ENCODE measurements around the gene NXPE2.

The NXPE2 gene

GRCh38 chr11:114684636-114685035 lies 6.3 kb downstream of the NXPE2 start:
- H3K9me3 ChIP-seq (ENCODE audit: control insufficient read depth, insufficient read depth, low read length), result peaks cover 9% of the 10 kb centered on the region
- no peak overlapping the region for H3K9ac ChIP-seq (ENCODE audit: low read depth, low read length)
- no peaks in the 10 kb centered on the region for H3K4me1 ChIP-seq (ENCODE audit: control insufficient read depth, insufficient read depth, low read length)
- H3K27me3 ChIP-seq (ENCODE audit: control insufficient read depth, insufficient read depth, low read length), result no peaks in the 10 kb centered on the region
- no peaks in the 10 kb centered on the region for H3K36me3 ChIP-seq (ENCODE audit: control insufficient read depth, insufficient read depth, low read length)
- H3K4me3 ChIP-seq (ENCODE audit: low read depth, low read length), result no peak overlapping the region

- no peak overlapping the region for H3K4me3 ChIP-seq (ENCODE audit: low read depth, low read length)
- H3K4me1 ChIP-seq (ENCODE audit: control insufficient read depth, insufficient read depth, low read length), result no peaks in the 10 kb centered on the region
- peaks cover 9% of the 10 kb centered on the region for H3K9me3 ChIP-seq (ENCODE audit: control insufficient read depth, insufficient read depth, low read length)
- no peaks in the 10 kb centered on the region for H3K36me3 ChIP-seq (ENCODE audit: control insufficient read depth, insufficient read depth, low read length)
- no peaks in the 10 kb centered on the region for H3K27me3 ChIP-seq (ENCODE audit: control insufficient read depth, insufficient read depth, low read length)
- H3K9ac ChIP-seq (ENCODE audit: low read depth, low read length), result no peak overlapping the region
Measured at GRCh38 chr11:114685097-114685496, 6.8 kb downstream of the NXPE2 start.

GRCh38 chr11:114705280-114706024 lies 27.1 kb downstream of the NXPE2 start:
- no peak overlapping the region for H3K9ac ChIP-seq (ENCODE audit: low read depth, low read length)
- no peaks in the 10 kb centered on the region for H3K9me3 ChIP-seq (ENCODE audit: control insufficient read depth, insufficient read depth, low read length)
- H3K4me1 ChIP-seq (ENCODE audit: control insufficient read depth, insufficient read depth, low read length), result no peaks in the 10 kb centered on the region
- H3K36me3 ChIP-seq (ENCODE audit: control insufficient read depth, insufficient read depth, low read length), result no peaks in the 10 kb centered on the region
- H3K4me3 ChIP-seq (ENCODE audit: low read depth, low read length), result no peak overlapping the region
- no peaks in the 10 kb centered on the region for H3K27me3 ChIP-seq (ENCODE audit: control insufficient read depth, insufficient read depth, low read length)

- Histone ChIP-seq H3K4me1 (ENCODE audit: control insufficient read depth, insufficient read depth, low read length) (no peaks in the 10 kb centered on the region), H3K36me3 (ENCODE audit: control insufficient read depth, insufficient read depth, low read length) (no peaks in the 10 kb centered on the region), H3K9me3 (ENCODE audit: control insufficient read depth, insufficient read depth, low read length) (no peaks in the 10 kb centered on the region), H3K9ac (ENCODE audit: low read depth, low read length) (no peak overlapping the region), H3K27me3 (ENCODE audit: control insufficient read depth, insufficient read depth, low read length) (no peaks in the 10 kb centered on the region), H3K4me3 (ENCODE audit: low read depth, low read length) (no peak overlapping the region)
Measured at GRCh38 chr11:114709960-114710359, 31.6 kb downstream of the NXPE2 start.

GRCh38 chr11:114713756-114714155 lies 35.4 kb downstream of the NXPE2 start:
- Histone ChIP-seq H3K27me3 (ENCODE audit: control insufficient read depth, insufficient read depth, low read length) (no peaks in the 10 kb centered on the region), H3K4me3 (ENCODE audit: low read depth, low read length) (no peak overlapping the region), H3K4me1 (ENCODE audit: control insufficient read depth, insufficient read depth, low read length) (no peaks in the 10 kb centered on the region), H3K9ac (ENCODE audit: low read depth, low read length) (no peak overlapping the region), H3K9me3 (ENCODE audit: control insufficient read depth, insufficient read depth, low read length) (no peaks in the 10 kb centered on the region), H3K36me3 (ENCODE audit: control insufficient read depth, insufficient read depth, low read length) (no peaks in the 10 kb centered on the region)

GRCh38 chr11:114719562-114719961 lies 41.2 kb downstream of the NXPE2 start:
- Histone ChIP-seq H3K4me1 (ENCODE audit: control insufficient read depth, insufficient read depth, low read length) (no peaks in the 10 kb centered on the region), H3K4me3 (ENCODE audit: low read depth, low read length) (no peak overlapping the region), H3K36me3 (ENCODE audit: control insufficient read depth, insufficient read depth, low read length) (no peaks in the 10 kb centered on the region), H3K9ac (ENCODE audit: low read depth, low read length) (no peak overlapping the region), H3K27me3 (ENCODE audit: control insufficient read depth, insufficient read depth, low read length) (no peaks in the 10 kb centered on the region), H3K9me3 (ENCODE audit: control insufficient read depth, insufficient read depth, low read length) (no peaks in the 10 kb centered on the region)

- Histone ChIP-seq H3K27me3 (ENCODE audit: control insufficient read depth, insufficient read depth, low read length) (no peaks in the 10 kb centered on the region), H3K9ac (ENCODE audit: low read depth, low read length) (no peak overlapping the region), H3K9me3 (ENCODE audit: control insufficient read depth, insufficient read depth, low read length) (no peaks in the 10 kb centered on the region), H3K4me1 (ENCODE audit: control insufficient read depth, insufficient read depth, low read length) (no peaks in the 10 kb centered on the region), H3K36me3 (ENCODE audit: control insufficient read depth, insufficient read depth, low read length) (no peaks in the 10 kb centered on the region), H3K4me3 (ENCODE audit: low read depth, low read length) (no peak overlapping the region)
Measured at GRCh38 chr11:114724916-114725524, 46.7 kb downstream of the NXPE2 start.

- Histone ChIP-seq H3K4me3 (ENCODE audit: low read depth, low read length) (no peak overlapping the region), H3K4me1 (ENCODE audit: control insufficient read depth, insufficient read depth, low read length) (no peaks in the 10 kb centered on the region), H3K27me3 (ENCODE audit: control insufficient read depth, insufficient read depth, low read length) (no peaks in the 10 kb centered on the region), H3K9ac (ENCODE audit: low read depth, low read length) (no peak overlapping the region), H3K9me3 (ENCODE audit: control insufficient read depth, insufficient read depth, low read length) (no peaks in the 10 kb centered on the region), H3K36me3 (ENCODE audit: control insufficient read depth, insufficient read depth, low read length) (no peaks in the 10 kb centered on the region)
Measured at GRCh38 chr11:114725623-114726022, 47.3 kb downstream of the NXPE2 start.

GRCh38 chr11:114736806-114737205 lies 58.5 kb downstream of the NXPE2 start:
- Histone ChIP-seq H3K4me1 (ENCODE audit: control insufficient read depth, insufficient read depth, low read length) (no peaks in the 10 kb centered on the region), H3K9ac (ENCODE audit: low read depth, low read length) (no peak overlapping the region), H3K4me3 (ENCODE audit: low read depth, low read length) (no peak overlapping the region), H3K27me3 (ENCODE audit: control insufficient read depth, insufficient read depth, low read length) (no peaks in the 10 kb centered on the region), H3K9me3 (ENCODE audit: control insufficient read depth, insufficient read depth, low read length) (no peaks in the 10 kb centered on the region), H3K36me3 (ENCODE audit: control insufficient read depth, insufficient read depth, low read length) (no peaks in the 10 kb centered on the region)

- no peak overlapping the region for H3K4me3 ChIP-seq (ENCODE audit: low read depth, low read length)
- H3K27me3 ChIP-seq (ENCODE audit: control insufficient read depth, insufficient read depth, low read length), result no peaks in the 10 kb centered on the region
- H3K9ac ChIP-seq (ENCODE audit: low read depth, low read length), result no peak overlapping the region
- H3K36me3 ChIP-seq (ENCODE audit: control insufficient read depth, insufficient read depth, low read length), result no peaks in the 10 kb centered on the region
- H3K4me1 ChIP-seq (ENCODE audit: control insufficient read depth, insufficient read depth, low read length), result no peaks in the 10 kb centered on the region
- H3K9me3 ChIP-seq (ENCODE audit: control insufficient read depth, insufficient read depth, low read length), result no peaks in the 10 kb centered on the region
Measured at GRCh38 chr11:114738954-114739353, 60.6 kb downstream of the NXPE2 start.

GRCh38 chr11:114745150-114745671 lies 66.9 kb downstream of the NXPE2 start:
- Histone ChIP-seq H3K9me3 (ENCODE audit: control insufficient read depth, insufficient read depth, low read length) (no peaks in the 10 kb centered on the region), H3K4me3 (ENCODE audit: low read depth, low read length) (no peak overlapping the region), H3K36me3 (ENCODE audit: control insufficient read depth, insufficient read depth, low read length) (no peaks in the 10 kb centered on the region), H3K4me1 (ENCODE audit: control insufficient read depth, insufficient read depth, low read length) (no peaks in the 10 kb centered on the region), H3K27me3 (ENCODE audit: control insufficient read depth, insufficient read depth, low read length) (no peaks in the 10 kb centered on the region), H3K9ac (ENCODE audit: low read depth, low read length) (no peak overlapping the region)

- Histone ChIP-seq H3K9me3 (ENCODE audit: control insufficient read depth, insufficient read depth, low read length) (no peaks in the 10 kb centered on the region), H3K4me3 (ENCODE audit: low read depth, low read length) (no peak overlapping the region), H3K27me3 (ENCODE audit: control insufficient read depth, insufficient read depth, low read length) (no peaks in the 10 kb centered on the region), H3K9ac (ENCODE audit: low read depth, low read length) (no peak overlapping the region), H3K36me3 (ENCODE audit: control insufficient read depth, insufficient read depth, low read length) (no peaks in the 10 kb centered on the region), H3K4me1 (ENCODE audit: control insufficient read depth, insufficient read depth, low read length) (no peaks in the 10 kb centered on the region)
Measured at GRCh38 chr11:114746013-114746412, 67.7 kb downstream of the NXPE2 start.

Measured in iPS-15b (cell line).